RWPE2 (cell line): ENCODE results near the gene EXD3.

Experiments used
- ATAC-seq: fragments of 200-7000 bp; cut with Tn5 transposase; 3 replicates; pipeline ENCODE4 v1.9.1; 2021; ENCODE audit warnings: low read depth
- DNase-seq: peaks from one replicate; pipeline ENCODE4 v3.0.0-alpha.2; 2020; ENCODE audit warnings: low spot score
- H3K27ac ChIP-seq: fragments of 450-650 bp; 2 replicates; pipeline ENCODE4 v1.5.1; 2017; ENCODE audit warnings: mild to moderate bottlenecking; ENCODE audit not compliant: poor library complexity, severe bottlenecking
- H3K27me3 ChIP-seq: fragments of 250-450 bp; sonication (Bioruptor Pico); 2 replicates; pipeline ENCODE4 v1.5.1; 2021; ENCODE audit warnings: mild to moderate bottlenecking, moderate library complexity; ENCODE audit not compliant: insufficient read depth, poor library complexity, severe bottlenecking
- H3K36me3 ChIP-seq: fragments of 250-450 bp; sonication (Bioruptor Pico); 2 replicates; pipeline ENCODE4 v1.5.1; 2020; ENCODE audit warnings: low read depth, mild to moderate bottlenecking, moderate library complexity
- H3K4me1 ChIP-seq: fragments of 250-450 bp; sonication (Bioruptor Pico); 2 replicates; pipeline ENCODE4 v1.5.1; 2021; ENCODE audit warnings: mild to moderate bottlenecking, moderate library complexity; ENCODE audit not compliant: insufficient read depth, poor library complexity, severe bottlenecking
- H3K4me3 ChIP-seq: fragments of 250-450 bp; sonication (Bioruptor Pico); 2 replicates; pipeline ENCODE4 v1.5.1; 2021; ENCODE audit warnings: mild to moderate bottlenecking, moderate library complexity; ENCODE audit not compliant: severe bottlenecking
- H3K9me3 ChIP-seq: fragments of 250-450 bp; sonication (Bioruptor Pico); 2 replicates; pipeline ENCODE4 v1.5.1; 2021; ENCODE audit warnings: mild to moderate bottlenecking, moderate library complexity; ENCODE audit not compliant: severe bottlenecking
- TF ChIP-seq, protein P1 (sequence below): fragments of 450-650 bp; IDR thresholded peaks from one replicate; pipeline ENCODE4 v1.5.1; 2017; ENCODE audit warnings: mild to moderate bottlenecking, moderate library complexity; ENCODE audit not compliant: poor library complexity, severe bottlenecking

The EXD3 gene

GRCh38 chr9:137454597-137455358 is 31.8 kb upstream of the EXD3 start:
- Histone ChIP-seq H3K36me3 (peaks cover 32% of the 10 kb centered on the region), H3K4me1 (no peaks in the 10 kb centered on the region), H3K4me3 (no peak overlapping the region), H3K27ac (no peak overlapping the region), H3K9me3 (no peaks in the 10 kb centered on the region), H3K27me3 (no peaks in the 10 kb centered on the region)
- TF ChIP-seq, protein P1, sequence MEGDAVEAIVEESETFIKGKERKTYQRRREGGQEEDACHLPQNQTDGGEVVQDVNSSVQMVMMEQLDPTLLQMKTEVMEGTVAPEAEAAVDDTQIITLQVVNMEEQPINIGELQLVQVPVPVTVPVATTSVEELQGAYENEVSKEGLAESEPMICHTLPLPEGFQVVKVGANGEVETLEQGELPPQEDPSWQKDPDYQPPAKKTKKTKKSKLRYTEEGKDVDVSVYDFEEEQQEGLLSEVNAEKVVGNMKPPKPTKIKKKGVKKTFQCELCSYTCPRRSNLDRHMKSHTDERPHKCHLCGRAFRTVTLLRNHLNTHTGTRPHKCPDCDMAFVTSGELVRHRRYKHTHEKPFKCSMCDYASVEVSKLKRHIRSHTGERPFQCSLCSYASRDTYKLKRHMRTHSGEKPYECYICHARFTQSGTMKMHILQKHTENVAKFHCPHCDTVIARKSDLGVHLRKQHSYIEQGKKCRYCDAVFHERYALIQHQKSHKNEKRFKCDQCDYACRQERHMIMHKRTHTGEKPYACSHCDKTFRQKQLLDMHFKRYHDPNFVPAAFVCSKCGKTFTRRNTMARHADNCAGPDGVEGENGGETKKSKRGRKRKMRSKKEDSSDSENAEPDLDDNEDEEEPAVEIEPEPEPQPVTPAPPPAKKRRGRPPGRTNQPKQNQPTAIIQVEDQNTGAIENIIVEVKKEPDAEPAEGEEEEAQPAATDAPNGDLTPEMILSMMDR = no peak
- ATAC-seq (no peak), DNase-seq (peak; percentile 67)

- DNase-seq = peak; percentile 76
- H3K4me3 ChIP-seq = no peak overlapping the region
- H3K36me3 ChIP-seq = peaks cover 32% of the 10 kb centered on the region
- no peaks in the 10 kb centered on the region for H3K4me1 ChIP-seq
- ATAC-seq = no peak
- H3K9me3 ChIP-seq = no peaks in the 10 kb centered on the region
- H3K27me3 ChIP-seq = no peaks in the 10 kb centered on the region
- TF ChIP-seq, protein P1 = no peak
- no peak overlapping the region for H3K27ac ChIP-seq
These were observed 31.2 kb upstream of the EXD3 start for GRCh38 chr9:137454145-137454596.

GRCh38 chr9:137453643-137454081 is 30.7 kb upstream of the EXD3 start:
- no peaks in the 10 kb centered on the region for H3K27me3 ChIP-seq
- no peaks in the 10 kb centered on the region for H3K9me3 ChIP-seq
- H3K4me1 ChIP-seq = no peaks in the 10 kb centered on the region
- no peak overlapping the region for H3K4me3 ChIP-seq
- H3K36me3 ChIP-seq = peaks cover 32% of the 10 kb centered on the region
- TF ChIP-seq, protein P1 = no peak
- H3K27ac ChIP-seq = no peak overlapping the region
- peak; percentile 68 for ATAC-seq
- peak; percentile 67 for DNase-seq

DNA sequence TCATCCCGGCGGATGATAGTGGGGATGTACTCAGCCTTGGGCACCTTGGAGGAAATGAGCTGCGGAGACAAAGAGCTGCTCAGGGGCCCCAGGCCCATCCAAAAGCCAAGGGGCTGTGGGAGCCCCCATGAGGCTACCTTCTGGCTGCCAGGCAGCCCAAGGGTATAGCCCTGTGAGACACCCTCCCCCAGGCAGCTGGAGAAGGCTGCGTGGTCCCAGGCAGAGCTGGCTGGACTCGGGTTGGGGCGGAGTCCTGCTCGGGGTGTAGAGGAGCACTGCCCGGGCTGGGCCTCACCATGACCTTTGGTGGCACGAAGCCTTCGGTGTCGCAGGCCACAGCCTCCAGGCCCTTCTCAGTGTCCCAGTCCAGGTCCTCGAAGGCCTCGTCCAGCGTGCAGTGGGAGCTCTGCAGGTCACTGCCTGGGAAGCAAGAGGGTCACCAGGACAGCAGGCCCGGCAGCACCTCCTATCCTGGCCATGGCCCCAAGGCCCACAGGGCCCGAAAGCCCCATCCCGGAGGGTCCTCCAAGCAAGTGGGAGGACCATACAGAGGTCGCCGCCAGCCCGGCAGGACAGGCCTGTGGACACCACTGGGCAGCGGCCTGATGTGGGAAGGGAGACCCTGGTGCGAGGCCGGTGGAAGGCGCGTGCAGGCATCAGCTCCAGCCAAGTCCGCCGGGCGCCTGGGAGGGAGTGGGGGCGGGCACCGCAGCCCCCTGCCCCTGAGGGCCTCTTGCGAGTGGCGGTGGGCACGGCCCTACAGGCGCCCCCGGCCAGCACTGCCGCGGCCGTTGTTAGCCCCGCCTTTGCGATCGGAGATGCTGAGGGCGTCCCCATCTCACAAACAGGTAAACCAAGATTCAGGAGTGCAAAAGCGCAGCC is 30.0 kb upstream of the EXD3 start:
- Histone ChIP-seq H3K4me3 (no peak overlapping the region), H3K27me3 (no peaks in the 10 kb centered on the region), H3K36me3 (peaks cover 32% of the 10 kb centered on the region), H3K27ac (no peak overlapping the region), H3K9me3 (no peaks in the 10 kb centered on the region), H3K4me1 (no peaks in the 10 kb centered on the region)
- DNase-seq (peak; percentile 71), ATAC-seq (no peak)
- TF ChIP-seq, protein P1 = no peak
